OCI-LY1 (cell line): ENCODE measurements around the gene GFPT1.

Experiments used
- H2AFZ ChIP-seq: fragments of 200-600 bp; sonication (generic), shearing (Covaris generic); 2 replicates; pipeline ENCODE4 v1.6.0; 2014; ENCODE audit warnings: antibody characterized with exemption, mild to moderate bottlenecking, low read length
- H3F3A ChIP-seq: fragments of 200-600 bp; sonication (generic), shearing (Covaris generic); 2 replicates; pipeline ENCODE4 v1.6.0; 2014; ENCODE audit warnings: mild to moderate bottlenecking, antibody characterized with exemption, low read length, moderate library complexity; ENCODE audit not compliant: insufficient read depth
- H3K27ac ChIP-seq: fragments of 200-600 bp; sonication (generic); 2 replicates; pipeline ENCODE4 v1.5.1; 2014; ENCODE audit warnings: low read length, mixed run types, mild to moderate bottlenecking, low read depth; ENCODE audit not compliant: poor library complexity, severe bottlenecking
- H3K27me3 ChIP-seq: fragments of 200-600 bp; sonication (generic); 2 replicates; pipeline ENCODE4 v1.6.0; 2014; ENCODE audit warnings: antibody characterized with exemption, mild to moderate bottlenecking, low read length, moderate library complexity; ENCODE audit not compliant: insufficient read depth
- H3K36me3 ChIP-seq: fragments of 200-600 bp; sonication (generic); 2 replicates; pipeline ENCODE4 v1.6.1; 2014; ENCODE audit warnings: mild to moderate bottlenecking, antibody characterized with exemption, low read length, moderate library complexity, mixed read lengths; ENCODE audit not compliant: insufficient read depth
- H3K4me1 ChIP-seq: fragments of 200-600 bp; sonication (generic); 2 replicates; pipeline ENCODE4 v1.5.1; 2014; ENCODE audit warnings: mild to moderate bottlenecking, low read length, moderate library complexity; ENCODE audit not compliant: insufficient read depth, severe bottlenecking
- H3K4me2 ChIP-seq: fragments of 200-600 bp; sonication (generic), shearing (Covaris generic); 2 replicates; pipeline ENCODE4 v1.6.1; 2014; ENCODE audit warnings: low read length
- H3K4me3 ChIP-seq: fragments of 200-600 bp; sonication (generic); 2 replicates; pipeline ENCODE4 v1.5.1; 2014; ENCODE audit warnings: low read length, low read depth, mild to moderate bottlenecking, mixed read lengths; ENCODE audit not compliant: poor library complexity, severe bottlenecking
- H3K79me2 ChIP-seq: fragments of 200-600 bp; shearing (Covaris generic); 2 replicates; pipeline ENCODE4 v1.6.1; 2016; ENCODE audit warnings: mixed run types, low read length, mixed read lengths; ENCODE audit not compliant: insufficient read depth
- H3K9ac ChIP-seq: fragments of 200-600 bp; sonication (generic), shearing (Covaris generic); 2 replicates; pipeline ENCODE4 v1.6.1; 2014; ENCODE audit warnings: mild to moderate bottlenecking, low read length, mixed read lengths
- H3K9me2 ChIP-seq: fragments of 200-600 bp; sonication (generic), shearing (Covaris generic); 2 replicates; pipeline ENCODE4 v1.6.1; 2014; ENCODE audit warnings: low read depth, mild to moderate bottlenecking, low read length, mixed read lengths
- H3K9me3 ChIP-seq: fragments of 200-600 bp; shearing (Covaris generic); 2 replicates; pipeline ENCODE4 v1.6.1; 2014; ENCODE audit warnings: low read length, mixed read lengths
- H4K20me1 ChIP-seq: fragments of 200-600 bp; sonication (generic), shearing (Covaris generic); 2 replicates; pipeline ENCODE4 v1.6.0; 2016; ENCODE audit warnings: mild to moderate bottlenecking, low read length; ENCODE audit not compliant: insufficient read depth
- CTCF ChIP-seq: fragments of 200-600 bp; sonication (generic), shearing (Covaris generic); IDR thresholded peaks from 2 replicates; pipeline ENCODE4 v1.5.1; 2017; ENCODE audit warnings: mild to moderate bottlenecking, antibody characterized with exemption, low read length, moderate library complexity, mixed read lengths
- EZH2 ChIP-seq: fragments of 200-600 bp; sonication (generic), shearing (Covaris generic); IDR thresholded peaks from 2 replicates; pipeline ENCODE4 v1.8.0; 2017; ENCODE audit warnings: borderline replicate concordance, mixed run types, mild to moderate bottlenecking, antibody characterized with exemption, low read length, moderate library complexity, mixed read lengths

The GFPT1 gene

GRCh38 chr2:69372767-69373166 lies 14.3 kb downstream of the GFPT1 start:
- H2AFZ ChIP-seq = no peak overlapping the region
- H3F3A ChIP-seq = no peaks in the 10 kb centered on the region
- H3K36me3 ChIP-seq = peaks cover 38% of the 10 kb centered on the region
- peaks cover 16% of the 10 kb centered on the region for H3K79me2 ChIP-seq
- no peak for TF ChIP-seq EZH2
- TF ChIP-seq CTCF = no peak
- peaks cover 14% of the 10 kb centered on the region for H3K4me1 ChIP-seq
- H3K27ac ChIP-seq = no peak overlapping the region
- H3K9me3 ChIP-seq = no peaks in the 10 kb centered on the region
- H3K27me3 ChIP-seq = no peaks in the 10 kb centered on the region
- H3K9ac ChIP-seq = no peak overlapping the region
- no peak overlapping the region for H3K4me3 ChIP-seq
- no peak overlapping the region for H3K4me2 ChIP-seq
- no peaks in the 10 kb centered on the region for H3K9me2 ChIP-seq
- no peaks in the 10 kb centered on the region for H4K20me1 ChIP-seq

DNA sequence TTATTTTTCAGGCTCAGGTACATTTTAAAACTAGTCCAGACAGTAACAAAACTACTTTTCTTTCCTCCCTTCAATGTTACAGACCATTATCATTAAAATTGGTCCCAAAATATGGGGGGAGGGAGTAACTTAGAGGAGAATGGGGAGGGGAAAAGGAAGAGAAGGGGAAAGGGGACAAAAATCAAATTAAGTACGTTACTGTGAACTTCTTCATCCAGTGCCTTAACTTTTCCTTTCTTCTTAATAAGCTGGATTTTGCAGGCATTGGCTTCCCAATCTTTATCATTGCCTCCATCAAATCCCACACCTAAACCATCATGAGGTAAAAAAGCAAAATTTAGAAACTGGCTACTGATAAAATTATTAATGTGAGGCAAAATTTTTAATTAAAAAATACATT lies 17.2 kb downstream of the GFPT1 start:
- TF ChIP-seq CTCF = no peak
- TF ChIP-seq EZH2 = no peak
- no peaks in the 10 kb centered on the region for H3K27me3 ChIP-seq
- H3K79me2 ChIP-seq = peaks cover 4% of the 10 kb centered on the region
- no peaks in the 10 kb centered on the region for H3K9me2 ChIP-seq
- H4K20me1 ChIP-seq = no peaks in the 10 kb centered on the region
- no peaks in the 10 kb centered on the region for H3K9me3 ChIP-seq
- no peaks in the 10 kb centered on the region for H3F3A ChIP-seq
- no peak overlapping the region for H3K9ac ChIP-seq
- H3K27ac ChIP-seq = no peak overlapping the region
- no peaks in the 10 kb centered on the region for H3K4me1 ChIP-seq
- H3K4me3 ChIP-seq = no peak overlapping the region
- peaks cover 60% of the 10 kb centered on the region for H3K36me3 ChIP-seq
- no peak overlapping the region for H2AFZ ChIP-seq
- no peak overlapping the region for H3K4me2 ChIP-seq

DNA sequence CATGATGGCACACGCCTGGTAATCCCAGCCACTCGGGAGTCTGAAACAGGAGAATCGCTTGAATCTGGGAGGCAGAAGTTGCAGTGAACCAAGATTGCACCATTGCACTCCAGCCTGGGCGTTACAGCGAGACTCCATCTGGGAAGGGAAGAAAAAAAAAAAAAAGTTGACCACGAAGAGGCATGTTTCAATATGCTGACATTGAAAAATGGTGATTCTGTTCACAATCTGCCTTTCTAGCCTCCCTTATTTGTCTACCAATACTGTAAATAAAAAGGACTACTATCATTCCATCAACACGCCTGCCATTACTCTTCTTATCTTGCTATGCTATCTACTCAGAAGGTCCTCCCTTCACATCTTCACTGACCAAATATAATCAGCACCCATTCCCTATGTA lies 18.4 kb downstream of the GFPT1 start:
- Histone ChIP-seq H3K4me3 (no peak overlapping the region), H3K4me2 (no peak overlapping the region), H3F3A (no peaks in the 10 kb centered on the region), H3K9me3 (no peaks in the 10 kb centered on the region), H3K27me3 (no peaks in the 10 kb centered on the region), H3K9me2 (no peaks in the 10 kb centered on the region), H3K27ac (no peak overlapping the region), H2AFZ (no peak overlapping the region), H3K36me3 (peaks cover 62% of the 10 kb centered on the region), H3K9ac (no peak overlapping the region), H3K4me1 (no peaks in the 10 kb centered on the region), H4K20me1 (no peaks in the 10 kb centered on the region), H3K79me2 (no peaks in the 10 kb centered on the region)
- no peak for TF ChIP-seq CTCF
- no peak for TF ChIP-seq EZH2
